Body of pancreas (tissue), 4 donors: ENCODE measurements around the gene SDHD.

Experiments
- POLR2A ChIP-seq, 3 donors: fragments of 450-650 bp; IDR thresholded peaks; one replicate each; pipeline ENCODE4 v1.6.1; 2016; ENCODE audit warnings: antibody characterized with exemption in 3 of 3, mild to moderate bottlenecking in 2 of 3
- TF ChIP-seq, protein P1 (sequence below), 7 experiments: fragments of 450-650 bp in 4 of 7; fragments of 200-600 bp in 3 of 7; sonication (generic) in 3 of 7; IDR thresholded peaks; one replicate each; pipeline ENCODE4 v1.5.1; 2016 to 2019; ENCODE audit warnings: antibody characterized with exemption in 7 of 7

GRCh38 chr11:112129656-112130055 is 43.0 kb downstream of the SDHD start:
- TF ChIP-seq, protein P1, sequence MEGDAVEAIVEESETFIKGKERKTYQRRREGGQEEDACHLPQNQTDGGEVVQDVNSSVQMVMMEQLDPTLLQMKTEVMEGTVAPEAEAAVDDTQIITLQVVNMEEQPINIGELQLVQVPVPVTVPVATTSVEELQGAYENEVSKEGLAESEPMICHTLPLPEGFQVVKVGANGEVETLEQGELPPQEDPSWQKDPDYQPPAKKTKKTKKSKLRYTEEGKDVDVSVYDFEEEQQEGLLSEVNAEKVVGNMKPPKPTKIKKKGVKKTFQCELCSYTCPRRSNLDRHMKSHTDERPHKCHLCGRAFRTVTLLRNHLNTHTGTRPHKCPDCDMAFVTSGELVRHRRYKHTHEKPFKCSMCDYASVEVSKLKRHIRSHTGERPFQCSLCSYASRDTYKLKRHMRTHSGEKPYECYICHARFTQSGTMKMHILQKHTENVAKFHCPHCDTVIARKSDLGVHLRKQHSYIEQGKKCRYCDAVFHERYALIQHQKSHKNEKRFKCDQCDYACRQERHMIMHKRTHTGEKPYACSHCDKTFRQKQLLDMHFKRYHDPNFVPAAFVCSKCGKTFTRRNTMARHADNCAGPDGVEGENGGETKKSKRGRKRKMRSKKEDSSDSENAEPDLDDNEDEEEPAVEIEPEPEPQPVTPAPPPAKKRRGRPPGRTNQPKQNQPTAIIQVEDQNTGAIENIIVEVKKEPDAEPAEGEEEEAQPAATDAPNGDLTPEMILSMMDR (IDR thresholded peaks at IDR 0.05), result no peak
- no peak for TF ChIP-seq POLR2A (IDR thresholded peaks at IDR 0.05)
